ENCODE data around the gene TMEM165.
A peak's percentile ranks its signal among the peaks of the same experiment; 100 is the strongest.
"Not testable (repeated sequence)": the region's sequence is repeated elsewhere in the genome, so short reads cannot be mapped to it uniquely, and the experiment has no call there.

The TMEM165 gene

GRCh38 chr4:55351824-55352223 is 43.9 kb upstream of the TMEM165 start:
- H3K4me3 ChIP-seq (ENCODE audit: low read depth, low read length) = no peak overlapping the region
- TF ChIP-seq CTCF (conservative IDR thresholded peaks at IDR 0.05; ENCODE audit: low read depth, low read length) = no peak
- DNase-seq (ENCODE audit: low read depth) = no peak

GRCh38 chr4:55352726-55353125 is 43.0 kb upstream of the TMEM165 start:
- DNase-seq (ENCODE audit: low read depth) = no peak

GRCh38 chr4:55353228-55353747 is 42.5 kb upstream of the TMEM165 start:
- not testable (repeated sequence) for DNase-seq (ENCODE audit: low read depth)

More at GRCh38 chr4:55352726-55353125, 43.0 kb upstream of the TMEM165 start:
- H3K4me3 ChIP-seq (ENCODE audit: low read depth, low read length) = no peak overlapping the region
- no peak for TF ChIP-seq CTCF (conservative IDR thresholded peaks at IDR 0.05; ENCODE audit: low read depth, low read length)

GRCh38 chr4:55354648-55355047 is 41.1 kb upstream of the TMEM165 start:
- TF ChIP-seq CTCF (conservative IDR thresholded peaks at IDR 0.05; ENCODE audit: low read depth, low read length) = no peak
- H3K4me3 ChIP-seq (ENCODE audit: low read depth, low read length) = no peak overlapping the region
- DNase-seq (ENCODE audit: low read depth) = no peak

More at GRCh38 chr4:55353228-55353747, 42.5 kb upstream of the TMEM165 start:
- H3K4me3 ChIP-seq (ENCODE audit: low read depth, low read length) = not testable (repeated sequence)

- TF ChIP-seq CTCF (conservative IDR thresholded peaks at IDR 0.05; ENCODE audit: low read depth, low read length) = no peak
Measured at GRCh38 chr4:55355555-55355954, 40.2 kb upstream of the TMEM165 start.

GRCh38 chr4:55356991-55357461 is 38.7 kb upstream of the TMEM165 start:
- TF ChIP-seq CTCF (conservative IDR thresholded peaks at IDR 0.05; ENCODE audit: low read depth, low read length) = no peak
- peak; percentile 64 for DNase-seq (ENCODE audit: low read depth)
- no peak overlapping the region for H3K4me3 ChIP-seq (ENCODE audit: low read depth, low read length)

More at GRCh38 chr4:55355555-55355954, 40.2 kb upstream of the TMEM165 start:
- DNase-seq (ENCODE audit: low read depth) = no peak
- no peak overlapping the region for H3K4me3 ChIP-seq (ENCODE audit: low read depth, low read length)

GRCh38 chr4:55358246-55358645 is 37.5 kb upstream of the TMEM165 start:
- DNase-seq (ENCODE audit: low read depth) = no peak
- H3K4me3 ChIP-seq (ENCODE audit: low read depth, low read length) = no peak overlapping the region
- TF ChIP-seq CTCF (conservative IDR thresholded peaks at IDR 0.05; ENCODE audit: low read depth, low read length) = no peak

All from choroid plexus epithelial cell (primary cell).